ENCODE measurements around the gene PPP2R1A.

DNA sequence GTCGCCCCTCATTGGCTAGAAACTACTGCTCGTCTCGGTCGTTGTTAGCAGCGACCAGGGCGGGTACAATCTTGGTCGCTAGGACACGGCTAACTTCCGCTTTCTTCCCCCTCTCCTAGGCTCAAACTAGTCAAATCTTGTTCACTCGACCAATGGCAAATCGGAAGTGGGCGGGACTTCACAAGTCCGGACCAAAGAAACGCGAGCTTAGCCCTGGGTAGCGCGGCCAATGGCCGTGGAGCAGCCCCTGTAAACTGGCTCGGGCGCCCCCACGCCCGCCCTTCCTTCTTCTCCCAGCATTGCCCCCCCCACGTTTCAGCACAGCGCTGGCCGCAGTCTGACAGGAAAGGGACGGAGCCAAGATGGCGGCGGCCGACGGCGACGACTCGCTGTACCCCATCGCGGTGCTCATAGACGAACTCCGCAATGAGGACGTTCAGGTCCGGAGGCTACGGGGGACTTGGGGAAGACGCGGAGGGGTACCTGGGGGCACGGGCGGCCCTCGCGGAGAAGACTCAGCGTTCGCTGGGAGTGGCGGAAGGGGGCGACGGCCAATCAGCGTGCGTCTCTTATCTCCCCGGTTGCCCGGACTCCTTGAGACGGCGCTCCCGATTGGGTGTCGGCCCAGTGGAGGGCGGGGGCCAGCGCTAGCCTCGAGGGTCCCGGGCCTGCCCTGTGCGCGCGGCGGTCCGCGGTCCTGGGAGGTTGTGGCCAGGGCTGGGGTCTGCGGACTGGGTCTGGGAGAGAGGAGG, at the start of gene PPP2R1A:
- TF ChIP-seq CTCF (IDR thresholded peaks at IDR 0.05): no peak
- TF ChIP-seq POLR2A (IDR thresholded peaks at IDR 0.05): peak; percentile 67 to 90
